ENCODE measurements around the gene MAGI2.

The MAGI2 gene

DNA sequence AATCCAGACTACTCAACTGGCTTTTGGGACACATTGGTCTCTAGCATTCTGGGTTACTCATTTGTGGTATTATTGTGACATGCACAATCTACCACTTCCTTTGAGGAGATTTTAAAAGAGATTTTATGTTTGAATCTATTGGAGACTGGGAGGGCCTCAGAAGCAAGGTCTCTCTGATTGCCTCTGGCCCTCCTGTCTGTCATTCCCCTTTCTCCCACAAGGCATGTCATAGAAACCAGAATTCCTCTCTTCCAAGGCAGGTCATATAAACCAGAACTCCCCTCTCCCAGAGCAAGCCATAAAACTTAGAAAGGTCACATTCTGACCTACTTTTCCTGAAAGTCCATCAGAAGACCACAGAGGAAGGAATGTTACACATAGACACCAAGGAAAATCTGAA, 877.2 kb downstream of the MAGI2 start:
- Histone ChIP-seq H3K79me1 (replicated peaks; ENCODE audit: low read length, poor library complexity, severe bottlenecking) (no peaks in the 10 kb centered on the region), H3K9me3 (ENCODE audit: control insufficient read depth, low read length) (no peaks in the 10 kb centered on the region), H4K8ac (ENCODE audit: low read length) (no peak overlapping the region), H2AFZ (ENCODE audit: low read depth, low read length) (no peak overlapping the region), H2AK5ac (ENCODE audit: low read length, severe bottlenecking) (no peak overlapping the region), H3K4me3 (ENCODE audit: insufficient read depth in 1 of 2, low read depth in 1 of 2, low read length in 2 of 2) (no peak overlapping the region), H3K14ac (ENCODE audit: low read length in 2 of 2) (no peak overlapping the region), H2BK12ac (ENCODE audit: low read length in 2 of 2) (no peak overlapping the region), H3K4me2 (ENCODE audit: low read length, poor library complexity, severe bottlenecking) (no peak overlapping the region), H3K27me3 (ENCODE audit: control insufficient read depth in 1 of 2, insufficient read depth in 1 of 2, low read length in 2 of 2) (no peaks in the 10 kb centered on the region), H3K4me1 (ENCODE audit: control insufficient read depth, insufficient read depth, low read depth, low read length) (no peaks in the 10 kb centered on the region), H2BK5ac (ENCODE audit: low read depth, low read length, poor library complexity, severe bottlenecking) (no peak overlapping the region), H3K27ac (ENCODE audit: low read length, poor library complexity, severe bottlenecking) (no peak overlapping the region), H4K91ac (ENCODE audit: low read length) (no peak overlapping the region), H3K23ac (ENCODE audit: low read length in 2 of 2) (no peak overlapping the region), H3K4ac (ENCODE audit: low read depth in 1 of 2, low read length in 2 of 2) (no peak overlapping the region), H3K36me3 (ENCODE audit: control insufficient read depth in 1 of 2, insufficient read depth in 2 of 2, low read depth in 1 of 2, low read length in 2 of 2) (no peaks in the 10 kb centered on the region), H3K9ac (ENCODE audit: low read length) (no peak overlapping the region), H2BK120ac (ENCODE audit: low read depth, low read length) (no peak overlapping the region), H3K18ac (ENCODE audit: low read depth in 1 of 2, low read length in 2 of 2) (no peak overlapping the region), H2BK15ac (ENCODE audit: low read depth, poor library complexity, severe bottlenecking) (no peak overlapping the region)
- peak; percentile 87 for DNase-seq

DNA sequence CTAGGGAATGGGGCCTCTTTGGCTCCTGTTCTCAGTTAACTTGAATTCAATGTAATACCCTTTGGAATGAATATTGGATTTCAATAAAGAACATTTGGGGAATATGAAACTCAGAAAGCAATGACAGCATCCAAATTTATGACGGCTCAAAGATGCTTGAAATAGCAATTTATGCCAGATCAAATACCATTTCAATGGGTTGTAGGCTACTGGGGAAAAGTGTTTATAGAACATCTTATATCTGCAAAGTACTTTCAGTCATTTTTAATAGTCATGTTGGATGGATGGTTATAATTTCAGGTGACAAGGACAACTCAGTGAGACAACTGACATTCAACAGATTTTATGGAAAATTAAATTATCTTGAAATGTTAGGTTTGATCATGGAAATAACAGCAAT, 882.2 kb downstream of the MAGI2 start:
- H2AFZ ChIP-seq (ENCODE audit: low read depth, low read length), result no peak overlapping the region
- H3K4me3 ChIP-seq (ENCODE audit: insufficient read depth in 1 of 2, low read depth in 1 of 2, low read length in 2 of 2), result no peak overlapping the region
- H3K79me1 ChIP-seq (replicated peaks; ENCODE audit: low read length, poor library complexity, severe bottlenecking), result no peaks in the 10 kb centered on the region
- H2BK5ac ChIP-seq (ENCODE audit: low read depth, low read length, poor library complexity, severe bottlenecking), result no peak overlapping the region
- no peak overlapping the region for H4K91ac ChIP-seq (ENCODE audit: low read length)
- no peak overlapping the region for H3K4ac ChIP-seq (ENCODE audit: low read depth in 1 of 2, low read length in 2 of 2)
- H2BK12ac ChIP-seq (ENCODE audit: low read length in 2 of 2), result no peak overlapping the region
- H3K27me3 ChIP-seq (ENCODE audit: control insufficient read depth in 1 of 2, insufficient read depth in 1 of 2, low read length in 2 of 2), result no peaks in the 10 kb centered on the region
- DNase-seq, result no peak
- no peak overlapping the region for H2BK120ac ChIP-seq (ENCODE audit: low read depth, low read length)
- no peak overlapping the region for H3K4me2 ChIP-seq (ENCODE audit: low read length, poor library complexity, severe bottlenecking)
- no peak overlapping the region for H3K27ac ChIP-seq (ENCODE audit: low read length, poor library complexity, severe bottlenecking)
- H3K9me3 ChIP-seq (ENCODE audit: control insufficient read depth, low read length), result no peaks in the 10 kb centered on the region
- H3K18ac ChIP-seq (ENCODE audit: low read depth in 1 of 2, low read length in 2 of 2), result no peak overlapping the region
- no peaks in the 10 kb centered on the region for H3K4me1 ChIP-seq (ENCODE audit: control insufficient read depth, insufficient read depth, low read depth, low read length)
- H3K23ac ChIP-seq (ENCODE audit: low read length in 2 of 2), result no peak overlapping the region
- H3K36me3 ChIP-seq (ENCODE audit: control insufficient read depth in 1 of 2, insufficient read depth in 2 of 2, low read depth in 1 of 2, low read length in 2 of 2), result no peaks in the 10 kb centered on the region
- H4K8ac ChIP-seq (ENCODE audit: low read length), result no peak overlapping the region
- WGBS, result 100% methylated on average over 1 of the region's 1 CpG
- H2AK5ac ChIP-seq (ENCODE audit: low read length, severe bottlenecking), result no peak overlapping the region
- H3K9ac ChIP-seq (ENCODE audit: low read length), result no peak overlapping the region
- H3K14ac ChIP-seq (ENCODE audit: low read length in 2 of 2), result no peak overlapping the region
- H2BK15ac ChIP-seq (ENCODE audit: low read depth, poor library complexity, severe bottlenecking), result no peak overlapping the region

DNA sequence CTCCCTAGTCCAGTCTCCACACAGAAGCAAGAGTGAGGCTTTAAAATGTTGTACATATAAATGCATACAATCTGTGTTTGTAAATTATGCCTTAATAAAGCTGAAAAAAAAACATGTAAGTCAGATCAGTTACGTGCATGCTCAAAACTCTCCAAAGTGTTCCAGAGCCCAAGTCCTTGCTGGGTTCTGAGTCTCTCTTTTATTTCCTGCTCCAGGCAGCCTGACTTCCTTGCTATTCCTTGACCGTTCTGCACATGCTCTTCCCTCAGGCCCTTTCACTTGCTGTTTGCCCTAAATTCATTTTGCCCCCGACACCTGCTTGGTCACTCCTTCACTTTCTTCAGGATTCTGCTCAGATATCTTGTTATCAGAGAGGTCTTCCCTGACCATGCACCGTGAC, 884.8 kb downstream of the MAGI2 start:
- Histone ChIP-seq H3K4me3 (ENCODE audit: insufficient read depth in 1 of 2, low read depth in 1 of 2, low read length in 2 of 2) (no peak overlapping the region), H3K4me2 (ENCODE audit: low read length, poor library complexity, severe bottlenecking) (no peak overlapping the region), H3K18ac (ENCODE audit: low read depth in 1 of 2, low read length in 2 of 2) (no peak overlapping the region), H2BK120ac (ENCODE audit: low read depth, low read length) (no peak overlapping the region), H3K4ac (ENCODE audit: low read depth in 1 of 2, low read length in 2 of 2) (no peak overlapping the region), H3K27me3 (ENCODE audit: control insufficient read depth in 1 of 2, insufficient read depth in 1 of 2, low read length in 2 of 2) (no peaks in the 10 kb centered on the region), H2BK12ac (ENCODE audit: low read length in 2 of 2) (no peak overlapping the region), H3K9ac (ENCODE audit: low read length) (no peak overlapping the region), H3K36me3 (ENCODE audit: control insufficient read depth in 1 of 2, insufficient read depth in 2 of 2, low read depth in 1 of 2, low read length in 2 of 2) (no peaks in the 10 kb centered on the region), H3K9me3 (ENCODE audit: control insufficient read depth, low read length) (no peaks in the 10 kb centered on the region), H4K91ac (ENCODE audit: low read length) (no peak overlapping the region), H3K79me1 (replicated peaks; ENCODE audit: low read length, poor library complexity, severe bottlenecking) (no peaks in the 10 kb centered on the region), H2AFZ (ENCODE audit: low read depth, low read length) (no peak overlapping the region), H3K27ac (ENCODE audit: low read length, poor library complexity, severe bottlenecking) (no peak overlapping the region), H2BK15ac (ENCODE audit: low read depth, poor library complexity, severe bottlenecking) (no peak overlapping the region), H2AK5ac (ENCODE audit: low read length, severe bottlenecking) (no peak overlapping the region), H4K8ac (ENCODE audit: low read length) (no peak overlapping the region), H3K14ac (ENCODE audit: low read length in 2 of 2) (no peak overlapping the region), H3K23ac (ENCODE audit: low read length in 2 of 2) (no peak overlapping the region), H3K4me1 (ENCODE audit: control insufficient read depth, insufficient read depth, low read depth, low read length) (no peaks in the 10 kb centered on the region), H2BK5ac (ENCODE audit: low read depth, low read length, poor library complexity, severe bottlenecking) (no peak overlapping the region)
- 95% methylated on average over 4 of the region's 4 CpGs for WGBS
- no peak for DNase-seq

DNA sequence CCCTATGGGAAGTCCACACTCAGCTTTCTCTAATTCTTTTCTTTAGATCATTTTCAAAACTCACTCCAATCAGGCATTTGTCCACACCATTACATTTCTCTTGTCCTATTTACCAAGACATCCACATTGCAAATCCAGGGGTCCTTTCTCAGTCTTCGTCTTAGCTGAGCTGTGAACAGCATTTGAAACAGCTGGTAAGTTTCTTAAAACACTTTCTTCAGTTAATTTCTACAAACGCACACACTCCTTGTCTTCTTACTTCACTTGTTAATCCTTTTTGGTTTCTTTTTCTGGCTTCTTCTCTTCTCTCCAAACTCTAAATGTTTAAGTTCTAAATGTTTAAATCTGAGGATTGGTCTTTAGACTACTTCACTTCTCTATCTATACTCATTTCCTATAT, 885.6 kb downstream of the MAGI2 start:
- no peak overlapping the region for H3K4me2 ChIP-seq (ENCODE audit: low read length, poor library complexity, severe bottlenecking)
- H3K27me3 ChIP-seq (ENCODE audit: control insufficient read depth in 1 of 2, insufficient read depth in 1 of 2, low read length in 2 of 2), result no peaks in the 10 kb centered on the region
- H2BK120ac ChIP-seq (ENCODE audit: low read depth, low read length), result no peak overlapping the region
- H4K91ac ChIP-seq (ENCODE audit: low read length), result no peak overlapping the region
- no peak overlapping the region for H3K18ac ChIP-seq (ENCODE audit: low read depth in 1 of 2, low read length in 2 of 2)
- no peaks in the 10 kb centered on the region for H3K79me1 ChIP-seq (replicated peaks; ENCODE audit: low read length, poor library complexity, severe bottlenecking)
- no peak overlapping the region for H2BK15ac ChIP-seq (ENCODE audit: low read depth, poor library complexity, severe bottlenecking)
- no peak overlapping the region for H2AK5ac ChIP-seq (ENCODE audit: low read length, severe bottlenecking)
- WGBS, result 91% methylated on average over 2 of the region's 2 CpGs
- no peaks in the 10 kb centered on the region for H3K36me3 ChIP-seq (ENCODE audit: control insufficient read depth in 1 of 2, insufficient read depth in 2 of 2, low read depth in 1 of 2, low read length in 2 of 2)
- H3K4ac ChIP-seq (ENCODE audit: low read depth in 1 of 2, low read length in 2 of 2), result no peak overlapping the region
- H3K4me1 ChIP-seq (ENCODE audit: control insufficient read depth, insufficient read depth, low read depth, low read length), result no peaks in the 10 kb centered on the region
- H3K14ac ChIP-seq (ENCODE audit: low read length in 2 of 2), result no peak overlapping the region
- no peak overlapping the region for H4K8ac ChIP-seq (ENCODE audit: low read length)
- H3K23ac ChIP-seq (ENCODE audit: low read length in 2 of 2), result no peak overlapping the region
- no peak overlapping the region for H2BK5ac ChIP-seq (ENCODE audit: low read depth, low read length, poor library complexity, severe bottlenecking)
- no peaks in the 10 kb centered on the region for H3K9me3 ChIP-seq (ENCODE audit: control insufficient read depth, low read length)
- no peak overlapping the region for H3K4me3 ChIP-seq (ENCODE audit: insufficient read depth in 1 of 2, low read depth in 1 of 2, low read length in 2 of 2)
- DNase-seq, result no peak
- H2AFZ ChIP-seq (ENCODE audit: low read depth, low read length), result no peak overlapping the region
- no peak overlapping the region for H3K27ac ChIP-seq (ENCODE audit: low read length, poor library complexity, severe bottlenecking)
- H3K9ac ChIP-seq (ENCODE audit: low read length), result no peak overlapping the region
- H2BK12ac ChIP-seq (ENCODE audit: low read length in 2 of 2), result no peak overlapping the region
